ENCODE results near the gene TSHZ2. TPM values are rescaled to one million over a fixed set of nuclear protein-coding genes. Genes with fewer than 3 reads are reported as not detected.
"Not testable (repeated sequence)": the region's sequence is repeated elsewhere in the genome, so short reads cannot be mapped to it uniquely, and the experiment has no call there.

TSHZ2 gene
- total RNA-seq, 1 experiment from 2014 or later, result 0.07 TPM

GRCh38 chr20:53523615-53524014, 551.5 kb downstream of the TSHZ2 start:
- H4K20me1 ChIP-seq (ENCODE audit: insufficient read depth); H3K9ac ChIP-seq (ENCODE audit: low read length); RAD21 ChIA-PET (ENCODE audit: low non-redundant PET in 1 of 2, low total read pairs in 2 of 2, uncharacterized antibody in 2 of 2, unreplicated experiment in 2 of 2); H3K36me3 ChIP-seq (ENCODE audit: control insufficient read depth in 1 of 2, insufficient read depth in 2 of 2, low read length in 2 of 2); CTCF ChIA-PET; H2AFZ ChIP-seq (ENCODE audit: low read depth, low read length, poor library complexity, severe bottlenecking); H3K9me3 ChIP-seq (ENCODE audit: control insufficient read depth in 1 of 2, insufficient read depth in 1 of 2, low read depth in 1 of 2, low read length in 2 of 2); DNase-seq (ENCODE audit: low read depth, low spot score); POLR2A ChIA-PET; H3K27me3 ChIP-seq (ENCODE audit: insufficient read depth, low read length); ATAC-seq; intact Hi-C loops (cut with micrococcal nuclease); H3K79me2 ChIP-seq (ENCODE audit: insufficient read depth, low read length); H3K4me3 ChIP-seq (replicated peaks in 1 of 2; ENCODE audit: low read depth in 1 of 2, low read length in 2 of 2); H3K27ac ChIP-seq (ENCODE audit: low read depth, low read length); H3K4me2 ChIP-seq (ENCODE audit: low read length); H3K9me2 ChIP-seq (ENCODE audit: insufficient read depth); H3K4me1 ChIP-seq (ENCODE audit: control insufficient read depth in 1 of 2, insufficient read depth in 2 of 2, low read length in 2 of 2); BruUV-seq (replicated peaks): not testable (repeated sequence)

DNA sequence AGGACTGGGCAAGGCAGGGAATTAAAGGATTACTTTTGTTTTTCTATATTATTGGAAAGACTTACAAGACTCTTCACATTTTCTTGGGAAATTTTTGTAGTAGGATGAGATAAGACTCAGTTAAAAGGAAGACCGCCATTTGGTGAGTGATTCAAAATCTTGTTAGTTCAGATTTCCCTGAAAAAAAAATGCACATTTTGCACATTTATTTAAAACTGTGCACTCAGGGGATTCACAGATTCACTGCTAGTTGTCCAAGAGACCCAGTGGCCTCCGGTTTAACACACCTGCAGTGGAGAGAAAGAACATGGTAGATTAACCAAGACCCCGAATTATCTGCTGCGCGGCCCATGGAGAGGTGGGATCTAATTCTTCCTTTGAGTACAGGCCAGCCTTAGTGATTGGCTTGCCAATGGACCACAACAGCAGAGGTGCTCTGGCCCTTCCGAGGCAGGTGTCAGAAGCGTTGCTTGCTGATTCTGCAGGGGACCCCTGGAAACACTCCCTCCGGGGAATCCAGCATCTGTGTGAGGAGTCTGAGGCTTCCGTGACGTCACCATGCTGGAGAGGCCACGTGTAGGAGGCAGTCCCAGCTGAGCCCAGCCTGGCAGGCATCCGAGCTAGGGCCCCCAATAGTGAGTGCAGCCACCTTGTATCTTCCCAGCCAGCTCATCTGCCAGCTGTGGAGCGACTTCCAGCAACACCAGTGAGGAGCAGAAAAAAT, 552.6 kb downstream of the TSHZ2 start:
- H3K27me3 ChIP-seq (ENCODE audit: insufficient read depth, low read length), result no peaks in the 10 kb centered on the region
- H3K4me1 ChIP-seq (ENCODE audit: control insufficient read depth in 1 of 2, insufficient read depth in 2 of 2, low read length in 2 of 2), result peaks cover 3 to 9% of the 10 kb centered on the region in 2 experiments
- no peak for ATAC-seq
- H4K20me1 ChIP-seq (ENCODE audit: insufficient read depth), result no peaks in the 10 kb centered on the region
- TF ChIP-seq, protein P1, sequence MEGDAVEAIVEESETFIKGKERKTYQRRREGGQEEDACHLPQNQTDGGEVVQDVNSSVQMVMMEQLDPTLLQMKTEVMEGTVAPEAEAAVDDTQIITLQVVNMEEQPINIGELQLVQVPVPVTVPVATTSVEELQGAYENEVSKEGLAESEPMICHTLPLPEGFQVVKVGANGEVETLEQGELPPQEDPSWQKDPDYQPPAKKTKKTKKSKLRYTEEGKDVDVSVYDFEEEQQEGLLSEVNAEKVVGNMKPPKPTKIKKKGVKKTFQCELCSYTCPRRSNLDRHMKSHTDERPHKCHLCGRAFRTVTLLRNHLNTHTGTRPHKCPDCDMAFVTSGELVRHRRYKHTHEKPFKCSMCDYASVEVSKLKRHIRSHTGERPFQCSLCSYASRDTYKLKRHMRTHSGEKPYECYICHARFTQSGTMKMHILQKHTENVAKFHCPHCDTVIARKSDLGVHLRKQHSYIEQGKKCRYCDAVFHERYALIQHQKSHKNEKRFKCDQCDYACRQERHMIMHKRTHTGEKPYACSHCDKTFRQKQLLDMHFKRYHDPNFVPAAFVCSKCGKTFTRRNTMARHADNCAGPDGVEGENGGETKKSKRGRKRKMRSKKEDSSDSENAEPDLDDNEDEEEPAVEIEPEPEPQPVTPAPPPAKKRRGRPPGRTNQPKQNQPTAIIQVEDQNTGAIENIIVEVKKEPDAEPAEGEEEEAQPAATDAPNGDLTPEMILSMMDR (IDR thresholded peaks at IDR 0.05 in 2 of 3, conservative IDR thresholded peaks at IDR 0.05 in 1 of 3; ENCODE audit: borderline replicate concordance in 1 of 3, insufficient read depth in 1 of 3, low read depth in 2 of 3, low read length in 2 of 3), result no peak
- TF ChIP-seq ZFX (IDR thresholded peaks at IDR 0.05) (no peak), POLR2AphosphoS5 (IDR thresholded peaks at IDR 0.05; ENCODE audit: low read depth, low read length) (no peak), EZH2phosphoT487 (IDR thresholded peaks at IDR 0.05; ENCODE audit: borderline replicate concordance) (no peak), ATF3 (IDR thresholded peaks at IDR 0.05) (no peak), FOSL1 (IDR thresholded peaks at IDR 0.05; ENCODE audit: low read depth) (no peak)
- no peak for DNase-seq (ENCODE audit: low read depth, low spot score)
- CTCF ChIA-PET, result no interaction called here
- H3K27ac ChIP-seq (ENCODE audit: low read depth, low read length), result no peak overlapping the region
- no TSS peak for BruUV-seq (replicated peaks)
- no peaks in the 10 kb centered on the region for H3K36me3 ChIP-seq (ENCODE audit: control insufficient read depth in 1 of 2, insufficient read depth in 2 of 2, low read length in 2 of 2)
- no peaks in the 10 kb centered on the region for H3K9me2 ChIP-seq (ENCODE audit: insufficient read depth)
- H3K9ac ChIP-seq (ENCODE audit: low read length), result no peak overlapping the region
- no peaks in the 10 kb centered on the region for H3K9me3 ChIP-seq (ENCODE audit: control insufficient read depth in 1 of 2, insufficient read depth in 1 of 2, low read depth in 1 of 2, low read length in 2 of 2)
- intact Hi-C loops (cut with micrococcal nuclease), result no loop called here
- H2AFZ ChIP-seq (ENCODE audit: low read depth, low read length, poor library complexity, severe bottlenecking), result no peak overlapping the region
- H3K4me3 ChIP-seq (replicated peaks in 1 of 2; ENCODE audit: low read depth in 1 of 2, low read length in 2 of 2), result no peak overlapping the region
- H3K79me2 ChIP-seq (ENCODE audit: insufficient read depth, low read length), result no peaks in the 10 kb centered on the region
- RAD21 ChIA-PET (ENCODE audit: low non-redundant PET in 1 of 2, low total read pairs in 2 of 2, uncharacterized antibody in 2 of 2, unreplicated experiment in 2 of 2), result no interaction called here
- H3K4me2 ChIP-seq (ENCODE audit: low read length), result no peak overlapping the region
- POLR2A ChIA-PET, result no interaction called here

Data from HCT116 (cell line).